Fibroblast of lung (primary cell): ENCODE data around the gene RSPH1. TPM values are rescaled to one million over a fixed set of nuclear protein-coding genes. Genes with fewer than 3 reads are reported as not detected.

ENCODE experiments used
- DNase-seq, 2 donors: peaks; one replicate each; pipeline versions ENCODE4 v3.0.0 to v3.0.0-alpha.2; 2010; ENCODE audit warnings: low read depth in 2 of 2
- H2AFZ ChIP-seq: 2 replicates; pipeline ENCODE4 v1.5.1; 2012; ENCODE audit warnings: low read length, control low read depth, inconsistent platforms
- H3K27ac ChIP-seq: 2 replicates; pipeline ENCODE4 v1.5.1; 2011; ENCODE audit warnings: low read length, control low read depth; ENCODE audit not compliant: insufficient read depth
- H3K27me3 ChIP-seq: 2 replicates; pipeline ENCODE4 v1.5.1; 2011; ENCODE audit warnings: mild to moderate bottlenecking, low read length; ENCODE audit not compliant: control insufficient read depth, insufficient read depth
- H3K36me3 ChIP-seq: 2 replicates; pipeline ENCODE4 v1.5.1; 2011; ENCODE audit warnings: low read length; ENCODE audit not compliant: control insufficient read depth, insufficient read depth
- H3K4me1 ChIP-seq: 2 replicates; pipeline ENCODE4 v1.5.1; 2011; ENCODE audit warnings: low read length; ENCODE audit not compliant: control insufficient read depth, insufficient read depth; ENCODE audit errors: extremely low read depth
- H3K4me2 ChIP-seq: 2 replicates; pipeline ENCODE4 v1.5.1; 2011; ENCODE audit warnings: low read length, control low read depth; ENCODE audit not compliant: insufficient read depth; ENCODE audit errors: extremely low read depth
- H3K4me3 ChIP-seq, 4 experiments: fragments of 200-600 bp in 1 of 4; sonication (generic) in 1 of 4; replicated peaks in 1 of 4; 2 replicates each; pipeline ENCODE4 v1.5.1; 2011 to 2016; ENCODE audit warnings: low read length in 4 of 4, low read depth in 3 of 4, mild to moderate bottlenecking in 3 of 4, control low read depth in 2 of 4, inconsistent platforms in 1 of 4, mixed read lengths in 1 of 4; ENCODE audit not compliant: insufficient read depth in 1 of 4; ENCODE audit errors: control extremely low read depth in 1 of 4
- H3K79me2 ChIP-seq: 2 replicates; pipeline ENCODE4 v1.5.1; 2012; ENCODE audit warnings: mild to moderate bottlenecking, low read length, inconsistent platforms; ENCODE audit not compliant: control insufficient read depth, insufficient read depth
- H3K9ac ChIP-seq: 2 replicates; pipeline ENCODE4 v1.5.1; 2011; ENCODE audit warnings: mild to moderate bottlenecking, low read length, control low read depth; ENCODE audit not compliant: insufficient read depth
- H3K9me3 ChIP-seq: 2 replicates; pipeline ENCODE4 v1.5.1; 2012; ENCODE audit warnings: low read depth, low read length; ENCODE audit not compliant: control insufficient read depth, insufficient read depth
- H4K20me1 ChIP-seq: 2 replicates; pipeline ENCODE4 v1.5.1; 2011; ENCODE audit warnings: low read length; ENCODE audit not compliant: control insufficient read depth, insufficient read depth; ENCODE audit errors: extremely low read depth
- EZH2 ChIP-seq: IDR thresholded peaks from 2 replicates; pipeline ENCODE4 v1.5.1; 2012; ENCODE audit warnings: low read length, control low read depth, mild to moderate bottlenecking; ENCODE audit errors: missing control alignments
- polyA plus RNA-seq, 2 donors: library from polyadenylated mRNA; depleted of rRNA in 1 of 2; stranded (reverse) in 1 of 2; unstranded in 1 of 2; fragments of >200 nt; gene quantifications; 2 replicates each; pipeline ENCODE4 v1.2.1, GENCODE V29; 2011 to 2012; ENCODE audit warnings: missing spikeins in 1 of 2
- total RNA-seq: library from RNA; depleted of rRNA; stranded (reverse); fragments of >200 nt; gene quantifications from 2 replicates; pipeline ENCODE4 v1.2.1, GENCODE V29; 2014
- TF ChIP-seq, protein P1 (sequence below), 2 donors: IDR thresholded peaks in 1 of 2; conservative IDR thresholded peaks in 1 of 2; 1 replicate in 1 of 2; 2 replicates in 1 of 2; pipeline ENCODE4 v1.5.1; 2011 to 2012; ENCODE audit warnings: low read length in 2 of 2, control low read depth in 1 of 2, inconsistent platforms in 1 of 2, low read depth in 1 of 2, mild to moderate bottlenecking in 1 of 2

RSPH1 gene
- total and polyA plus RNA-seq, 2 donors (not counting 1 experiment from before 2014, with no cell fraction given) = not detected

DNA sequence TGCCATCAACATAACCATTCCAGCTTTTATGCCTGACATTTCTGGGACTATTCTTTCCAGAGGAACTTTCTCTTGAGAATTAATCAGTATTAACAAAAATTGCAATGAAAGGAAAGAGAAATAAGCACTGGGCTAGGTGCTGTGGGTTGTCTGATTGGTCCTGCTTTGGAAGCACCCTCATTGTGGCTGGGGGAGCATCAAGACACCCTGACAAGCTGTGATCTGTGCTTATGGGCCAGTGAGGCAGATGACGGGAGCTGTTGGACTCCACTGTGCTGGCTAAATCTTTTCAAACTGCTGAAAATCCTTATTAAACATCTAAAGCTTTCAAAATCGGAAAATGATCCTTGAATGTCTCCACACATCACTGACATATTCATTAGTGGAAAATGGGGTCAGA, 72.3 kb downstream of the RSPH1 start:
- Histone ChIP-seq H2AFZ (no peak overlapping the region), H3K4me2 (no peak overlapping the region), H3K9me3 (no peaks in the 10 kb centered on the region), H3K79me2 (no peaks in the 10 kb centered on the region), H3K9ac (no peak overlapping the region), H3K4me1 (no peaks in the 10 kb centered on the region), H3K36me3 (no peaks in the 10 kb centered on the region), H3K27me3 (peaks cover 3% of the 10 kb centered on the region), H3K27ac (no peak overlapping the region), H3K4me3 (no peak overlapping the region), H4K20me1 (no peaks in the 10 kb centered on the region)
- TF ChIP-seq, protein P1, sequence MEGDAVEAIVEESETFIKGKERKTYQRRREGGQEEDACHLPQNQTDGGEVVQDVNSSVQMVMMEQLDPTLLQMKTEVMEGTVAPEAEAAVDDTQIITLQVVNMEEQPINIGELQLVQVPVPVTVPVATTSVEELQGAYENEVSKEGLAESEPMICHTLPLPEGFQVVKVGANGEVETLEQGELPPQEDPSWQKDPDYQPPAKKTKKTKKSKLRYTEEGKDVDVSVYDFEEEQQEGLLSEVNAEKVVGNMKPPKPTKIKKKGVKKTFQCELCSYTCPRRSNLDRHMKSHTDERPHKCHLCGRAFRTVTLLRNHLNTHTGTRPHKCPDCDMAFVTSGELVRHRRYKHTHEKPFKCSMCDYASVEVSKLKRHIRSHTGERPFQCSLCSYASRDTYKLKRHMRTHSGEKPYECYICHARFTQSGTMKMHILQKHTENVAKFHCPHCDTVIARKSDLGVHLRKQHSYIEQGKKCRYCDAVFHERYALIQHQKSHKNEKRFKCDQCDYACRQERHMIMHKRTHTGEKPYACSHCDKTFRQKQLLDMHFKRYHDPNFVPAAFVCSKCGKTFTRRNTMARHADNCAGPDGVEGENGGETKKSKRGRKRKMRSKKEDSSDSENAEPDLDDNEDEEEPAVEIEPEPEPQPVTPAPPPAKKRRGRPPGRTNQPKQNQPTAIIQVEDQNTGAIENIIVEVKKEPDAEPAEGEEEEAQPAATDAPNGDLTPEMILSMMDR (conservative IDR thresholded peaks at IDR 0.05 in 1 of 2, IDR thresholded peaks at IDR 0.05 in 1 of 2; ENCODE audit: low read depth in 1 of 2, low read length in 2 of 2) = no peak
- no peak for TF ChIP-seq EZH2
- no peak for DNase-seq

DNA sequence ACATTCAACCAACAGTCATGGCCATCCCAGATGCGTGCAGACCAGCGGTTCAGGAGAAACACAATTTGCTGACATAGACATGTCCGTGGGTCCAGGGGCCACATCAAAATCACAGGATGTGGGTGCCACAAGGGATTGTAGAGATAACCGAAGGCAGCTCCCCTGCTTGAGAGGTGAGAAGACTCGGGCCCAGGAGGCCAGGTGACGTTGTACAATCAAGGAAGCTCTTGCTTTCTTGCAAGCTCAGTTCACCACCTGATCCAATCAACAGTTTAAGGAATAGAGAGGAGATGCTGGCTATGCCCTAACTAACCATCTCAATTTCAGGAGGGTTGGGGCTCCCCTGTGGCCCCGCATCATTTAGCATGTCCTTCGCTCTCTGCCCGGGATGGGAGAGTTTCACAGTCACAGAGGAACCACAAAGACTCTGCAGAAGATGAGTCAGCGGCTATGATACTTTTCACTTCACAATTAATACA, 72.8 kb downstream of the RSPH1 start:
- H3K79me2 ChIP-seq = no peaks in the 10 kb centered on the region
- H3K4me2 ChIP-seq = no peak overlapping the region
- H2AFZ ChIP-seq = no peak overlapping the region
- TF ChIP-seq, protein P1 (conservative IDR thresholded peaks at IDR 0.05 in 1 of 2, IDR thresholded peaks at IDR 0.05 in 1 of 2; ENCODE audit: low read depth in 1 of 2, low read length in 2 of 2) = no peak
- TF ChIP-seq EZH2 = no peak
- H3K27ac ChIP-seq = no peak overlapping the region
- no peaks in the 10 kb centered on the region for H4K20me1 ChIP-seq
- H3K4me3 ChIP-seq = no peak overlapping the region
- H3K36me3 ChIP-seq = no peaks in the 10 kb centered on the region
- DNase-seq = no peak
- no peaks in the 10 kb centered on the region for H3K9me3 ChIP-seq
- H3K27me3 ChIP-seq = peaks cover 3% of the 10 kb centered on the region
- H3K4me1 ChIP-seq = no peaks in the 10 kb centered on the region
- no peak overlapping the region for H3K9ac ChIP-seq

Other genes starting within 250 kb of the RSPH1 start
- not detected in 2 replicates for gene TFF3, start 180.8 kb downstream of the RSPH1 start, total RNA-seq
- gene TFF3, start 180.8 kb downstream of the RSPH1 start, polyA plus RNA-seq = not detected in 2 replicates
- gene TFF2, start 145.2 kb downstream of the RSPH1 start, total RNA-seq = not detected in 2 replicates
- not detected in 2 replicates for gene TFF2, start 145.2 kb downstream of the RSPH1 start, polyA plus RNA-seq
- gene TFF1, start 129.7 kb downstream of the RSPH1 start, total RNA-seq = not detected in 2 replicates
- gene TFF1, start 129.7 kb downstream of the RSPH1 start, polyA plus RNA-seq = not detected in 2 replicates
- gene TMPRSS3, start 100.2 kb downstream of the RSPH1 start, total RNA-seq = not detected in 2 replicates
- gene TMPRSS3, start 100.2 kb downstream of the RSPH1 start, polyA plus RNA-seq = not detected in 2 replicates
- not detected in 2 replicates for gene UBASH3A, start 92.3 kb downstream of the RSPH1 start, total RNA-seq
- gene UBASH3A, start 92.3 kb downstream of the RSPH1 start, polyA plus RNA-seq = not detected in 2 replicates
- 2.8 and 6.4 TPM in 2 replicates for gene SLC37A1, start 17.6 kb upstream of the RSPH1 start, total RNA-seq
- 0.42 and 1.2 TPM in 2 replicates for gene SLC37A1, start 17.6 kb upstream of the RSPH1 start, polyA plus RNA-seq
- 1.8 TPM in 2 replicates for gene PDE9A, start 157.4 kb upstream of the RSPH1 start, total RNA-seq
- 2.5 and 4.4 TPM in 2 replicates for gene PDE9A, start 157.4 kb upstream of the RSPH1 start, polyA plus RNA-seq